ENCODE measurements around the gene METTL23.
"Not testable (repeated sequence)": the region's sequence is repeated elsewhere in the genome, so short reads cannot be mapped to it uniquely, and the experiment has no call there.

DNA sequence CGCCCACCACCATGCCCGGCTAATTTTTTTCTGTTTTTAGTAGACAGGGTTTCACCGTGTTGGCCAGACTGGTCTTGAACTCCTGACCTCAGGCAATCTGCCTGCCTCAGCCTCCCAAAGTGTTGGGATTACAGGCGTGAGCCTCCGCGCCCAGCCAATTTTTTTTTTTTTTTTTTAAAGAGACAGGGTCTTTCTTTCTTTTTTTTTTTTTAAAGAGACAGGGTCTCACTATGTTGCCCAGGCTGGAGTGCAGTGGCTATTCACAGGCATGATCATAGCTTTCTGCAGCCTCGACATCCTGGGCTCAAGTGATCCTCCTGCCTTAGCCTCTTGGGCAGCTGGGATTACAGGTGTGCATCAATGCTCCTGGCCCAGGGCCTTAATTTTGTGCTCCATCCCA lies 14.3 kb upstream of the METTL23 start:
- TF ChIP-seq YY1 (IDR thresholded peaks at IDR 0.05; ENCODE audit: insufficient read depth, insufficient read length); SUZ12 (IDR thresholded peaks at IDR 0.05; ENCODE audit: extremely low read depth, insufficient read depth, insufficient read length); ZNF274 (IDR thresholded peaks at IDR 0.05; ENCODE audit: low read depth, low read length): not testable (repeated sequence)

All from NT2/D1 (cell line).